ENCODE data around the gene KLRC2. TPM values are rescaled to one million over a fixed set of nuclear protein-coding genes. Genes with fewer than 3 reads are reported as not detected.
"Not testable (repeated sequence)": the region's sequence is repeated elsewhere in the genome, so short reads cannot be mapped to it uniquely, and the experiment has no call there.

KLRC2 gene
- total RNA-seq, 2 donors from 2014 or later, result 0.52 to 0.66 TPM

DNA sequence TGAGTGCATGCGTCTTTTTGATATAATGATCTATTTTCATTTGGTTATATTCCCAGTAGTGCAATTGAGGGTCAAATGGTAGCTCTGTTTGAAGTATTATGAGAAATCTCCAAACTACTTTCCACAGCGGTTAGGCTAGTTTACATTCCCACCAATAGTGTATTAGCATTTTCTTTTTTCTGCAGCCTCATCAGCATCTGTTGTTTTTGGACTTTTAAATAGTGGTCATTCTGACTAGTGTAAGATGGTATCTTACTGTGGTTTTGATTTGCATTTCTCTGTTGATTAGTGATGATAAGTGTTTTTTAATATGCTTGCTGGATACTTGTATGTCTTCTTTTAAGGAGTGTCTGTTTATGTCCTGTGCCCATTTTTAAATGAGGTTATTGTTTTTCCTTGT lies 21.0 kb upstream of the KLRC2 start:
- Histone ChIP-seq H3K27ac (no peak overlapping the region), H3K4me3 (no peak overlapping the region), H3K9me3 (peaks cover 0 to 16% (median 0%) of the 10 kb centered on the region in 3 donors), H3K4me1 (no peaks in the 10 kb centered on the region), H3K36me3 (replicated peaks in 1 of 2; ENCODE audit: insufficient read depth in 1 of 2, low read depth in 2 of 2) (no peaks in the 10 kb centered on the region), H3K27me3 (no peaks in the 10 kb centered on the region)
- WGBS, 2 donors, result 79 to 86% methylated on average over 2 of the region's 2 CpGs
- ATAC-seq (no peak), DNase-seq (no peak)
- TF ChIP-seq, protein P1, sequence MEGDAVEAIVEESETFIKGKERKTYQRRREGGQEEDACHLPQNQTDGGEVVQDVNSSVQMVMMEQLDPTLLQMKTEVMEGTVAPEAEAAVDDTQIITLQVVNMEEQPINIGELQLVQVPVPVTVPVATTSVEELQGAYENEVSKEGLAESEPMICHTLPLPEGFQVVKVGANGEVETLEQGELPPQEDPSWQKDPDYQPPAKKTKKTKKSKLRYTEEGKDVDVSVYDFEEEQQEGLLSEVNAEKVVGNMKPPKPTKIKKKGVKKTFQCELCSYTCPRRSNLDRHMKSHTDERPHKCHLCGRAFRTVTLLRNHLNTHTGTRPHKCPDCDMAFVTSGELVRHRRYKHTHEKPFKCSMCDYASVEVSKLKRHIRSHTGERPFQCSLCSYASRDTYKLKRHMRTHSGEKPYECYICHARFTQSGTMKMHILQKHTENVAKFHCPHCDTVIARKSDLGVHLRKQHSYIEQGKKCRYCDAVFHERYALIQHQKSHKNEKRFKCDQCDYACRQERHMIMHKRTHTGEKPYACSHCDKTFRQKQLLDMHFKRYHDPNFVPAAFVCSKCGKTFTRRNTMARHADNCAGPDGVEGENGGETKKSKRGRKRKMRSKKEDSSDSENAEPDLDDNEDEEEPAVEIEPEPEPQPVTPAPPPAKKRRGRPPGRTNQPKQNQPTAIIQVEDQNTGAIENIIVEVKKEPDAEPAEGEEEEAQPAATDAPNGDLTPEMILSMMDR (IDR thresholded peaks at IDR 0.05), result no peak
- TF ChIP-seq POLR2A (IDR thresholded peaks at IDR 0.05), result no peak
- intact Hi-C loops (cut with DNase I), result no loop called here

DNA sequence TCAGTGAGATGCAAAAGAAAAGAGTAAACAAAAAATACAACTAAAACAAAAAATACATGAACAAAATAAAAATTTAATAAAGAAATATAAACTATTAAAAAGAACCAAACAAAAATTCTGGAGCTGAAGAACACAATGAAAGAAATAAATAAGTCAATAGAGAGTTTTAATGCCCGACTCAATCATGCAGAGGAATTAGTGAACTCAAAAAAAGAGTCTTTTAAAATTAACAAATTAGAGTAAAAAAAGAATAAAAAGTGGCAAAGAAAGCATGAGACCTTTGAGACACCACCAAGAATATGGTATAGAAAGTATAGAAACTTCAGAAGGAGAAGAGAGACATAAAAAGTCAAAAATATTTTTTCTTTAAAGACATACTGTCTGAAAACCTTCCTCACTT lies 20.0 kb upstream of the KLRC2 start:
- intact Hi-C loops (cut with DNase I), result no loop called here
- Histone ChIP-seq H3K4me1 (no peaks in the 10 kb centered on the region), H3K4me3 (no peak overlapping the region), H3K36me3 (replicated peaks in 1 of 2; ENCODE audit: insufficient read depth in 1 of 2, low read depth in 2 of 2) (no peaks in the 10 kb centered on the region), H3K27ac (no peak overlapping the region), H3K27me3 (no peaks in the 10 kb centered on the region), H3K9me3 (peaks cover 0 to 16% (median 0%) of the 10 kb centered on the region in 3 donors)
- DNase-seq (no peak), ATAC-seq (no peak)
- TF ChIP-seq POLR2A (IDR thresholded peaks at IDR 0.05), result no peak
- TF ChIP-seq, protein P1 (IDR thresholded peaks at IDR 0.05), result no peak
- 65 to 80% methylated on average over 1 of the region's 1 CpG for WGBS, 2 donors

DNA sequence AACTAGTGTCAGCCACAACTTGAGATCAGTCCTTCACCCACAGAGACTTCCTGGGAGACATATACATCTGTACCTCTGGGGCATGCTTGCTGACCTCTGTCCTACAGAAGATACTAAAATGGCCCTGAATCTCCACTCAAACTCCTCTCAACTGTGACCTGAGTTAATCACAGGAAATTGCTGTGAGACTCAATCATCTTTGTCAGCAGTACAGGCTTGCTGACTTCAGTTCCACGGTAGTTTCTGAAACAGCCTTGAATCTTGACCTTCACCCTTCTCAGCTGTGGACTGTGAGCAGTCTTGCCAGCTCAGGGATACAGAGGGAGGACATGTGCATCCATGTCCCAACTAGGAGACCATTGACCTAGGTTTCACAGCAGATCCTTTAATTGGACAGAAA lies 18.7 kb upstream of the KLRC2 start:
- intact Hi-C loops (cut with DNase I), result no loop called here
- TF ChIP-seq, protein P1 (IDR thresholded peaks at IDR 0.05), result no peak
- TF ChIP-seq POLR2A (IDR thresholded peaks at IDR 0.05), result no peak
- H3K27me3 ChIP-seq, result no peaks in the 10 kb centered on the region
- no peak overlapping the region for H3K4me3 ChIP-seq
- no peaks in the 10 kb centered on the region for H3K4me1 ChIP-seq
- H3K27ac ChIP-seq, result no peak overlapping the region
- no peak for DNase-seq
- WGBS, 2 donors, result 56 to 63% methylated on average over 1 of the region's 1 CpG
- no peaks in the 10 kb centered on the region for H3K36me3 ChIP-seq (replicated peaks in 1 of 2; ENCODE audit: insufficient read depth in 1 of 2, low read depth in 2 of 2)
- ATAC-seq, result no peak
- H3K9me3 ChIP-seq, result peaks cover 0 to 16% (median 0%) of the 10 kb centered on the region in 3 donors

DNA sequence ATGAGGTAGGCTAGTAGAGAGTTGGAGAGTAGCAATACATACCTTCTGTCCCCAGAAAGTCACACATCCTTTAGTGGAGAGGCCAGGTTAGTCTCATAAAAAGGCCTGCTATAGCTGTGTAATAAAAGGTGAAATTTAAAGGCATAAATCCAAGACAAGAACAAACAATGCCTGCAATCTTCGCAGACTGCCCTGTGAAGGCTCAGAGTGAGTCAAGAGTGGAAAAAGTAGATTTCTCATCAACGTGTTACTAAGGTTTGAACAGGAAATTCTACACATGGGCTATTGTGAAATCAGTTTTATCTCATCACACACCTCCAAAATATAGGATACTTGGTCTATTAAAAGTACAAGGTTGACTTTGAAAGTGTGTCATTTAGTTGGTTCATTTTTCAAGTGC lies 17.3 kb upstream of the KLRC2 start, which contains the start of gene KLRC1:
Gene KLRC1 (minus strand): TSS at position 222 of the 400 bp plus-strand sequence. CDS start 2,221 bp downstream, outside the sequence.
- H3K9me3 ChIP-seq, result peaks cover 0 to 16% (median 0%) of the 10 kb centered on the region in 3 donors
- no peaks in the 10 kb centered on the region for H3K36me3 ChIP-seq (replicated peaks in 1 of 2; ENCODE audit: insufficient read depth in 1 of 2, low read depth in 2 of 2)
- intact Hi-C loops (cut with DNase I), result no loop called here
- no peak within 1 kb of the TSS for H3K27ac ChIP-seq
- no peaks in the 10 kb centered on the region for H3K4me1 ChIP-seq
- no peak for TF ChIP-seq POLR2A (IDR thresholded peaks at IDR 0.05)
- TF ChIP-seq, protein P1 (IDR thresholded peaks at IDR 0.05), result no peak
- WGBS, 2 donors, result 46 to 50% methylated on average over 2 of the region's 2 CpGs
- H3K4me3 ChIP-seq, result no peak within 1 kb of the TSS
- ATAC-seq (no peak), DNase-seq (no peak)
- no peaks in the 10 kb centered on the region for H3K27me3 ChIP-seq

DNA sequence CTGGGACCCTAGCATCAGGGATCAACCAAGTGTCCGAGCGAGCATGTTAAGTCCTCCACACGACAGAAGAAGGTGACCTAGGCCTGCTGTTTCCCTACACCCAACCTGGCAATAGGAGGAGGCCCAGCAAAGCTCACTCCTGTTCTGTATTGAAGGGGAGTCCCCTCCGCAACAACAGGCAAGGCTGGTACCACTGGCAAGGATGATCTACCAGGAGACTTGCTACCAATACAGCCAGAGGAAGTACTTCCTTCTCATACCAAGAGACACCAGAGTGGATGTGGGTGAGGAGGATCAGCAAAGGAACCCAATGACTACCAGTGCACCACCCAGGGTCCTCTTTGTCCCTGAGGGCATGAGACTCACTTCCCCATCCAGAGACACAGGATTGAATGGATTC lies 12.4 kb upstream of the KLRC2 start:
- no peaks in the 10 kb centered on the region for H3K36me3 ChIP-seq (replicated peaks in 1 of 2; ENCODE audit: insufficient read depth in 1 of 2, low read depth in 2 of 2)
- no peaks in the 10 kb centered on the region for H3K9me3 ChIP-seq
- H3K4me3 ChIP-seq, result no peak overlapping the region
- ATAC-seq, result no peak
- intact Hi-C loops (cut with DNase I), result no loop called here
- no peak overlapping the region for H3K27ac ChIP-seq
- no peaks in the 10 kb centered on the region for H3K27me3 ChIP-seq
- 80 to 89% methylated on average over 4 of the region's 4 CpGs for WGBS, 2 donors
- DNase-seq, result no peak
- no peak for TF ChIP-seq POLR2A (IDR thresholded peaks at IDR 0.05)
- TF ChIP-seq, protein P1 (IDR thresholded peaks at IDR 0.05), result no peak
- H3K4me1 ChIP-seq, result no peaks in the 10 kb centered on the region

DNA sequence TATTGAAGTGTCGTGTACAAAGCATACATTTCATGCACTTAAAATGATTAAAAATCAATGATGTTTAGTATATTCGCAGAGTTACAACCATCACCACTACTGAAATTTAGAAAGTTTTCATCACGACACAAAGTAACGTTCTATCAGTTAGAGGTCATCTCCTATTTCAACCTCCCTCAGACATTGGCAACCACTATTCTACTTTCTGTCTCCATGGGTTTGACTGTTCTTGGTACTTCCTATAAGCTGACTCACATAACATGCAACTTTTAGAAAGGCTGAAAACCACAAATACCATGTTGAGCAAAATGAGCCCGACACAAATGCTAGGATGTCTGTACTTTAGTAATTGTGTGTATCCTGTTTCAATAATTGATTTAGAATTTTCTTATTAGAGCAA lies 10.2 kb upstream of the KLRC2 start:
- H3K27ac ChIP-seq; H3K4me3 ChIP-seq; ATAC-seq; H3K27me3 ChIP-seq; H3K4me1 ChIP-seq; H3K9me3 ChIP-seq; intact Hi-C loops (cut with DNase I); DNase-seq; H3K36me3 ChIP-seq (replicated peaks in 1 of 2; ENCODE audit: insufficient read depth in 1 of 2, low read depth in 2 of 2): not testable (repeated sequence)
- 66 to 71% methylated on average over 5 of the region's 5 CpGs for WGBS, 2 donors

DNA sequence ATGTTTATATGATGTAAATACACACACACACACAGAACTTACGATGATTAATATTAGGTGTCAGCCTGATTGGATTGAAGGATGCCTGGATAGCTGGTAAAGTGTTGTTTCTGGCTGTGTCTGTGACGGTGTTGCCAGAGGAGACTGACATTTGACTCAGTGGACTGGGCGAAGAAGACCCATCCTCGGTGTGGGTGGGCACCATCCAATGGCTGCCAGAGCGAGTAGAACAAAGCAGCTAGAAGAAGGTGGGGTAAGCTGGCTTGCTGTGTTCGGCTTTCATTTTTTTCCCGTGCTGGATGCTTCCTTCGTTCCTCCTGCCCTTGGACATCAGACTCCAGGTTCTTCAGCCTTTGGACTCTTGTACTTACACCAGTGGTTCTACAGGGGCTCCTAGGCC lies 5.3 kb upstream of the KLRC2 start:
- H3K4me1 ChIP-seq; H3K36me3 ChIP-seq (replicated peaks in 1 of 2; ENCODE audit: insufficient read depth in 1 of 2, low read depth in 2 of 2); H3K9me3 ChIP-seq; ATAC-seq; DNase-seq; H3K27ac ChIP-seq; intact Hi-C loops (cut with DNase I); H3K4me3 ChIP-seq; H3K27me3 ChIP-seq: not testable (repeated sequence)
- 81 to 85% methylated on average over 8 of the region's 8 CpGs for WGBS, 2 donors
